GM18873 (cell line): ENCODE measurements around the gene VEZF1.

ENCODE experiments used
- ATAC-seq: cut with Tn5 transposase; IDR thresholded peaks from one replicate; pipeline ENCODE4 v1.9.1; 2021; ENCODE audit warnings: mild to moderate bottlenecking, moderate library complexity, moderate number of reproducible peaks; ENCODE audit not compliant: unreplicated experiment, low FRiP score

Gene VEZF1

GRCh38 chr17:57935833-57936807, 51.9 kb downstream of the VEZF1 start:
- no peak for ATAC-seq

GRCh38 chr17:57931488-57932137, 56.4 kb downstream of the VEZF1 start:
- ATAC-seq: no peak

- ATAC-seq: no peak
Observed at GRCh38 chr17:57930239-57930638, 57.8 kb downstream of the VEZF1 start.

GRCh38 chr17:57929386-57929785, 58.7 kb downstream of the VEZF1 start:
- no peak for ATAC-seq

GRCh38 chr17:57928928-57929327, 59.1 kb downstream of the VEZF1 start:
- no peak for ATAC-seq

GRCh38 chr17:57927048-57927723, 60.9 kb downstream of the VEZF1 start:
- ATAC-seq: no peak

GRCh38 chr17:57926723-57927047, 61.4 kb downstream of the VEZF1 start:
- no peak for ATAC-seq

GRCh38 chr17:57925361-57925990, 62.6 kb downstream of the VEZF1 start:
- no peak for ATAC-seq

GRCh38 chr17:57924677-57925076, 63.4 kb downstream of the VEZF1 start:
- no peak for ATAC-seq
